C4-2B (cell line): ENCODE measurements around the gene KRTAP12-4.

ENCODE experiments used
- H3K27ac ChIP-seq: fragments of 450-650 bp; 2 replicates; pipeline ENCODE4 v1.5.1; 2017
- CTCF ChIP-seq: fragments of 450-650 bp; conservative IDR thresholded peaks from 2 replicates; pipeline ENCODE4 v1.5.1; 2017; ENCODE audit warnings: mild to moderate bottlenecking
- ZFX ChIP-seq: fragments of 450-650 bp; IDR thresholded peaks from 2 replicates; pipeline ENCODE4 v1.6.1; 2017

KRTAP12-4 gene

GRCh38 chr21:44657635-44658540 lies 3.4 kb upstream of the KRTAP12-4 start, which contains the start of gene KRTAP12-3:
TSS of gene KRTAP12-3 (plus strand) at chr21:44657932. CDS start at chr21:44657980, 48 bp downstream.
- H3K27ac ChIP-seq = no peak within 1 kb of the TSS
- TF ChIP-seq ZFX (no peak), CTCF (no peak)

DNA sequence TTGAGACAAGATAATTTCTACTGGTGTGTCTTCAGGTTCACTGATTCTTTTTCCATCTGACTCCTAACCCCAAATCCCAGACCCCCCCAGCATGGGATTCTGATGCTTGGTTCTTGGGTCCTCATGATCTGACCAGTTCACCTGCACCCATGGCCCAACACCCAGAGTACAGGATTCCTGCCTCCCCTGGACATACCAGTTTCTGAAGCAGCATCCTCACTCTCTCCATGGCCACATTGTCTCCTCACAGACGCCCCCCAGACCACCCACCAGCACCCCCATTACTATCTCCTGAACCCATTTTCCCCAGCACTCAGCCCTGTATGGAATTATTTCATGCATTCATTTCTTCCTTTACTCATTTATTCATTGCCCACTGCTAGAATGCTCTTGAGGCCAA lies 2.4 kb upstream of the KRTAP12-4 start:
- H3K27ac ChIP-seq = no peak overlapping the region
- TF ChIP-seq ZFX = no peak
- TF ChIP-seq CTCF = no peak

DNA sequence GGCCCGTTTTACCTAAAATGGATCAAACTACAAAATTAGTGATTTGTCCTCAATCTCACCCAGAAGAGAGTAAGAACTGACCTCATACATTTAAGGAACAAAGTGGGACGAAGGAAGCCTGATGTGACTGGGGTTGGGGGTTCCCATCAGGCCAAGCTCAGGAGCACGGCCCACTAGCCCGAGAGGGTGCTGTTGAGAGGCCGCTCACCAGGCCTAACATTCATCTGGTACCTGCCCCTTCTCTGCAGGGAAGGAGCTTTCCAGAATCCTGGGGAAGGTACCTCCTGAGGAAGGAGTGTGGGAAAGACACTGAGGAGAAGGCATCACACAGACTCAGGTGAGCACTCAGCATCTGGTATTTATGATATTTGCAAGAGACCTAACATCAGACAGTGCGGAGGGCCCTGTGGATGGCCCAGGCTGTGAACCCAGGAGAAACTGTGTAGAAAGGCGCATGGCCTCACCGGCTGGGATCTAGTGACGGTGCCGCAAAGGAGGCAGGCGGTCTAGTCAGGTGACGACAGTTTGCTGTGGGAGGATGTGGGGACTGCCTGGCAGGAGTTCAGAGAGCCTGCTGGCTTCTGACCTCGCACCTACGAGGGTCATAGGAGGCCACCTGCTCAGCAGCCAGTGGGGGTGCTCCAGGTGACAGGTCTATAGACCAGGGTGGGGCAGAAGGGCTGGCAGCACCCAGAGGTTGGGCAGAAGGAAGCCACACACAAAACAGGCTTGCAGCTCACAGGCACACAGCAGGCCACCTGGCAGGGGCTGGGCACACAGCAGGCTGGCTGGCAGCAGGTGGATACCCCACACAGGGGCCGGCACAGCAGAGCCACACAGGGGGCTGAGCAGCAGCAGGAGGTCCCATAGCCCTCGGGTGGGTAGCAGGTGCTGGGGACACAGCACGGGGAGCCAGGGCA lies 543 bp downstream of the KRTAP12-4 start:
- no peak overlapping the region for H3K27ac ChIP-seq
- TF ChIP-seq ZFX (no peak), CTCF (no peak)

DNA sequence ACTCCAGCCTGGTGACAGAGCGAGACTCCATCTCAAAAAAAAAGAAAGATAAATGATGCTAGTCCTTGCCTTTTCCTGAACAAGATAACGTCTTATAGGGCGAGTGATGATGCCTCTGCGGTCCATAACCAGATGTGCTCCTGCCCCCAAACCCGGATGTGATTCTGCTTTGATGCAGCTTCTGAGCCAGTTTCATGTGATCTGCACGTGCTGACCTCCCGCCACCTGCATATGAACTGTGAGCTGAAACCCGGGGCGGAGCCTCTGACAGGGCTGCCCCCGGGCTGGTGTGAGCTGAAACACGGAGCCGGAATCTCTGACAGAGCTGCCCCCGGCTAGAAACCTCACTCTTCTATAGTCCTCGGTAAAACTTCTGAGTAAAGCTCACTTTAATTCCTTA lies 1.3 kb downstream of the KRTAP12-4 start:
- TF ChIP-seq ZFX (no peak), CTCF (no peak)
- no peak overlapping the region for H3K27ac ChIP-seq

GRCh38 chr21:44650973-44651675 lies 3.3 kb downstream of the KRTAP12-4 start:
- no peak overlapping the region for H3K27ac ChIP-seq
- TF ChIP-seq CTCF (no peak), ZFX (no peak)

- TF ChIP-seq CTCF = no peak
- TF ChIP-seq ZFX = no peak
- H3K27ac ChIP-seq = no peak overlapping the region
Observed at GRCh38 chr21:44650265-44650972, 4.0 kb downstream of the KRTAP12-4 start.
